Keratinocyte (primary cell): ENCODE results near the gene GAREM1. TPM values are rescaled to one million over a fixed set of nuclear protein-coding genes. Genes with fewer than 3 reads are reported as not detected.

Experiments
- DNase-seq: peaks from one replicate; pipeline ENCODE4 v3.0.0-alpha.2; 2011; ENCODE audit warnings: low read depth, missing footprints, low spot score
- FAIRE-seq: peaks from 2 replicates; lab custom pipeline; 2011; peaks lifted over from hg19 to GRCh38; lab: Jason Lieb, UNC
- H2AFZ ChIP-seq: 2 replicates; pipeline ENCODE4 v1.6.0; 2012; ENCODE audit warnings: low read length, control low read depth, inconsistent platforms; ENCODE audit not compliant: control insufficient read depth
- H3K27ac ChIP-seq: 2 replicates; pipeline ENCODE4 v1.5.1; 2011; ENCODE audit warnings: low read length; ENCODE audit not compliant: control insufficient read depth, insufficient read depth
- H3K27me3 ChIP-seq: 3 replicates; pipeline ENCODE4 v1.6.0; 2011; ENCODE audit warnings: low read length; ENCODE audit not compliant: control insufficient read depth, insufficient read depth; ENCODE audit errors: extremely low read depth
- H3K36me3 ChIP-seq, 2 experiments: 2 replicates in 1 of 2; 3 replicates in 1 of 2; pipeline ENCODE4 v1.5.1; 2011; ENCODE audit warnings: low read length in 2 of 2, mild to moderate bottlenecking in 1 of 2; ENCODE audit not compliant: control insufficient read depth in 2 of 2, insufficient read depth in 2 of 2; ENCODE audit errors: extremely low read depth in 1 of 2
- H3K4me1 ChIP-seq: 3 replicates; pipeline ENCODE4 v1.5.1; 2011; ENCODE audit warnings: low read length; ENCODE audit not compliant: control insufficient read depth, insufficient read depth; ENCODE audit errors: extremely low read depth
- H3K4me2 ChIP-seq: 3 replicates; pipeline ENCODE4 v1.6.0; 2011; ENCODE audit warnings: low read depth, low read length; ENCODE audit not compliant: control insufficient read depth, insufficient read depth; ENCODE audit errors: extremely low read depth
- H3K4me3 ChIP-seq, 3 experiments: fragments of 200-600 bp in 1 of 3; sonication (generic) in 1 of 3; 2 replicates in 2 of 3; 3 replicates in 1 of 3; pipeline ENCODE4 v1.5.1; 2011 to 2016; ENCODE audit warnings: low read length in 3 of 3, mild to moderate bottlenecking in 3 of 3, control low read depth in 2 of 3, inconsistent platforms in 1 of 3, low read depth in 1 of 3, mixed read lengths in 1 of 3, mixed run types in 1 of 3, moderate library complexity in 1 of 3; ENCODE audit not compliant: control insufficient read depth in 2 of 3, insufficient read depth in 2 of 3; ENCODE audit errors: extremely low read depth in 1 of 3
- H3K79me2 ChIP-seq: 2 replicates; pipeline ENCODE4 v1.6.0; 2012; ENCODE audit warnings: low read length; ENCODE audit not compliant: control insufficient read depth, insufficient read depth
- H3K9ac ChIP-seq: 3 replicates; pipeline ENCODE4 v1.6.0; 2011; ENCODE audit warnings: low read length; ENCODE audit not compliant: control insufficient read depth, insufficient read depth; ENCODE audit errors: extremely low read depth
- H3K9me1 ChIP-seq: 3 replicates; pipeline ENCODE4 v1.6.0; 2011; ENCODE audit warnings: low read length; ENCODE audit not compliant: control insufficient read depth, insufficient read depth; ENCODE audit errors: extremely low read depth
- H3K9me3 ChIP-seq: 2 replicates; pipeline ENCODE4 v1.5.1; 2012; ENCODE audit warnings: low read depth, low read length; ENCODE audit not compliant: control insufficient read depth
- H4K20me1 ChIP-seq: 3 replicates; pipeline ENCODE4 v1.6.0; 2011; ENCODE audit warnings: low read length; ENCODE audit not compliant: control insufficient read depth, insufficient read depth; ENCODE audit errors: extremely low read depth
- CTCF ChIP-seq, 3 experiments: IDR thresholded peaks in 1 of 3; conservative IDR thresholded peaks in 1 of 3; optimal IDR thresholded peaks in 1 of 3; 2 replicates in 2 of 3; 3 replicates in 1 of 3; pipeline versions ENCODE3 to v1.5.1; 2011; ENCODE audit warnings: low read length in 3 of 3, mild to moderate bottlenecking in 3 of 3, moderate library complexity in 2 of 3, control low read depth in 1 of 3, inconsistent platforms in 1 of 3; ENCODE audit not compliant: insufficient read depth in 2 of 3; ENCODE audit errors: extremely low read depth in 1 of 3
- EZH2 ChIP-seq: IDR thresholded peaks from one replicate; pipeline ENCODE4 v1.6.1; 2012; ENCODE audit warnings: inconsistent platforms, mild to moderate bottlenecking, low read length, moderate library complexity
- dilution Hi-C: fragments of 300-500 bp; cut with MboI; formaldehyde crosslinking; loops from one replicate; pipeline ENCODE4 v1.7.0; 2020; ENCODE audit warnings: low sequenced_read_pairs; ENCODE audit not compliant: extremely low pct_ligation_motif_present
- polyA plus RNA-seq, 5 experiments: library from polyadenylated mRNA; depleted of rRNA in 3 of 5; stranded (reverse) in 3 of 5; stranded (forward) in 1 of 5; unstranded in 1 of 5; fragments of >200 nt; gene quantifications; 1 replicate in 1 of 5; 2 replicates in 3 of 5; 3 replicates in 1 of 5; pipeline versions ENCODE4 v1.2.1 to v1.2.3, GENCODE V29; 2011 to 2012; ENCODE audit warnings: missing spikeins in 2 of 5, low read depth in 1 of 5, low replicate concordance in 1 of 5

The GAREM1 gene
- polyA plus RNA-seq, 1 donor (not counting 4 experiments of a cell fraction or from before 2014, with no cell fraction given), result 3.8 TPM

- H3K79me2 ChIP-seq, result no peaks in the 10 kb centered on the region
- no peaks in the 10 kb centered on the region for H3K36me3 ChIP-seq
- no peak overlapping the region for H3K4me2 ChIP-seq
- FAIRE-seq (no peak), DNase-seq (no peak)
- no peaks in the 10 kb centered on the region for H3K4me1 ChIP-seq
- H2AFZ ChIP-seq, result no peak overlapping the region
- H3K27me3 ChIP-seq, result no peaks in the 10 kb centered on the region
- dilution Hi-C loops, result no loop called here
- H3K9me3 ChIP-seq, result no peaks in the 10 kb centered on the region
- H3K27ac ChIP-seq, result no peak overlapping the region
- no peak overlapping the region for H3K9ac ChIP-seq
- H3K4me3 ChIP-seq, result no peak overlapping the region
- no peaks in the 10 kb centered on the region for H3K9me1 ChIP-seq
- TF ChIP-seq EZH2 (no peak), CTCF (optimal IDR thresholded peaks at IDR 0.05 in 1 of 3, IDR thresholded peaks at IDR 0.05 in 1 of 3, conservative IDR thresholded peaks at IDR 0.05 in 1 of 3; ENCODE audit: extremely low read depth in 1 of 3, insufficient read depth in 2 of 3, low read length in 3 of 3) (no peak)
- no peaks in the 10 kb centered on the region for H4K20me1 ChIP-seq
These were observed 30.2 kb downstream of the GAREM1 start for GRCh38 chr18:32440518-32440917.

- DNase-seq, result no peak
These were observed 30.9 kb downstream of the GAREM1 start for GRCh38 chr18:32439802-32440201.

More at GRCh38 chr18:32439802-32440201, 30.9 kb downstream of the GAREM1 start:
- no peaks in the 10 kb centered on the region for H3K36me3 ChIP-seq
- H3K9ac ChIP-seq, result no peak overlapping the region
- H4K20me1 ChIP-seq, result no peaks in the 10 kb centered on the region
- H3K4me2 ChIP-seq, result no peak overlapping the region
- no peaks in the 10 kb centered on the region for H3K79me2 ChIP-seq
- no peaks in the 10 kb centered on the region for H3K27me3 ChIP-seq
- TF ChIP-seq CTCF (optimal IDR thresholded peaks at IDR 0.05 in 1 of 3, IDR thresholded peaks at IDR 0.05 in 1 of 3, conservative IDR thresholded peaks at IDR 0.05 in 1 of 3; ENCODE audit: extremely low read depth in 1 of 3, insufficient read depth in 2 of 3, low read length in 3 of 3), result peak; percentile 54 to 58 (median 57)
- TF ChIP-seq EZH2, result no peak
- no peaks in the 10 kb centered on the region for H3K9me3 ChIP-seq
- H3K9me1 ChIP-seq, result no peaks in the 10 kb centered on the region
- H3K4me1 ChIP-seq, result no peaks in the 10 kb centered on the region
- no peak overlapping the region for H2AFZ ChIP-seq
- H3K4me3 ChIP-seq, result no peak overlapping the region
- dilution Hi-C loops, result no loop called here
- peak; percentile 41 for FAIRE-seq
- no peak overlapping the region for H3K27ac ChIP-seq
